Fibroblast of peridontal ligament (primary cell): ENCODE results near the gene LPP.

Source experiments
- DNase-seq: peaks from one replicate; pipeline ENCODE4 v3.0.0-alpha.2; 2010; ENCODE audit errors: extremely low read depth

The LPP gene

GRCh38 chr3:188361888-188362287 lies 207.9 kb downstream of the LPP start:
- DNase-seq = no peak

GRCh38 chr3:188362405-188362831 lies 208.5 kb downstream of the LPP start:
- DNase-seq = peak; percentile 40

- no peak for DNase-seq
Measured at GRCh38 chr3:188365184-188365583, 211.2 kb downstream of the LPP start.

- no peak for DNase-seq
Measured at GRCh38 chr3:188365988-188366698, 212.2 kb downstream of the LPP start.

- no peak for DNase-seq
Measured at GRCh38 chr3:188367678-188368077, 213.7 kb downstream of the LPP start.

- no peak for DNase-seq
Measured at GRCh38 chr3:188369526-188369925, 215.6 kb downstream of the LPP start.

GRCh38 chr3:188370081-188370830 lies 216.3 kb downstream of the LPP start:
- DNase-seq = no peak

GRCh38 chr3:188378786-188379185 lies 224.8 kb downstream of the LPP start:
- DNase-seq = no peak

GRCh38 chr3:188380252-188380651 lies 226.3 kb downstream of the LPP start:
- no peak for DNase-seq

GRCh38 chr3:188380722-188381121 lies 226.8 kb downstream of the LPP start:
- DNase-seq = no peak

- DNase-seq = no peak
Measured at GRCh38 chr3:188383748-188384147, 229.8 kb downstream of the LPP start.

GRCh38 chr3:188385295-188385694 lies 231.3 kb downstream of the LPP start:
- no peak for DNase-seq

- DNase-seq = no peak
Measured at GRCh38 chr3:188389711-188390342, 235.9 kb downstream of the LPP start.

GRCh38 chr3:188390343-188390718 lies 236.4 kb downstream of the LPP start:
- DNase-seq = no peak

- DNase-seq = peak; percentile 43
Measured at GRCh38 chr3:188390775-188391443, 237.0 kb downstream of the LPP start.

GRCh38 chr3:188391592-188391991 lies 237.6 kb downstream of the LPP start:
- DNase-seq = no peak

- DNase-seq = no peak
Measured at GRCh38 chr3:188392076-188392475, 238.1 kb downstream of the LPP start.

- no peak for DNase-seq
Measured at GRCh38 chr3:188394623-188395022, 240.7 kb downstream of the LPP start.

- no peak for DNase-seq
Measured at GRCh38 chr3:188396251-188396650, 242.3 kb downstream of the LPP start.

GRCh38 chr3:188396900-188397299 lies 242.9 kb downstream of the LPP start:
- no peak for DNase-seq

- DNase-seq = no peak
Measured at GRCh38 chr3:188397766-188398705, 244.1 kb downstream of the LPP start.
